HepG2 (cell line): ENCODE data around the gene IGFALS. TPM values are rescaled to one million over a fixed set of nuclear protein-coding genes. Genes with fewer than 3 reads are reported as not detected.

Experiments
- CSRNP2 ChIP-seq: sonication (generic); formaldehyde crosslinking; conservative IDR thresholded peaks from 2 replicates; pipeline ENCODE4 v1.8.0; 2022; ENCODE audit warnings: low read depth, missing genetic modification reagents
- DBP ChIP-seq: sonication (generic); formaldehyde crosslinking; IDR thresholded peaks from 2 replicates; pipeline ENCODE4 v1.4.0; 2020; ENCODE audit warnings: missing genetic modification reagents; ENCODE audit errors: not compliant biosample characterization
- ETV5 ChIP-seq: IDR thresholded peaks from 2 replicates; pipeline ENCODE4 v1.6.1; 2018; ENCODE audit warnings: missing biosample characterization, missing genetic modification reagents, inconsistent platforms, borderline replicate concordance
- GATAD1 ChIP-seq: IDR thresholded peaks from 2 replicates; pipeline ENCODE4 v1.6.1; 2016; ENCODE audit warnings: missing genetic modification reagents, missing compliant biosample characterization
- KLF6 ChIP-seq: IDR thresholded peaks from 2 replicates; pipeline ENCODE4 v1.8.0; 2016; ENCODE audit warnings: missing biosample characterization, missing genetic modification reagents
- MIER2 ChIP-seq: IDR thresholded peaks from 2 replicates; pipeline ENCODE4 v1.6.1; 2016; ENCODE audit warnings: missing biosample characterization, missing genetic modification reagents
- MTA1 ChIP-seq: sonication (generic); formaldehyde crosslinking; IDR thresholded peaks from 2 replicates; pipeline ENCODE4 v1.4.0; 2020; ENCODE audit warnings: missing genetic modification reagents, mild to moderate bottlenecking, borderline replicate concordance
- NFE2L2 ChIP-seq: fragments of 150-350 bp; IDR thresholded peaks from 2 replicates; pipeline ENCODE4 v1.6.1; 2014; ENCODE audit warnings: low read length
- RAD21 ChIP-seq: fragments of 450-650 bp; formaldehyde crosslinking; IDR thresholded peaks from 2 replicates; pipeline ENCODE4 v1.5.0; 2020; ENCODE audit warnings: mild to moderate bottlenecking
- SMC3 ChIP-seq: IDR thresholded peaks from 2 replicates; pipeline ENCODE4 v1.6.1; 2011; ENCODE audit warnings: low read length, improper control_type of control experiment
- SYNCRIP ChIP-seq: fragments of 200-400 bp; formaldehyde crosslinking; IDR thresholded peaks from 2 replicates; pipeline ENCODE4 v1.6.1; 2018; ENCODE audit warnings: mild to moderate bottlenecking, low read depth, low read length; ENCODE audit not compliant: insufficient read depth
- ZBTB7A ChIP-seq: sonication (generic); formaldehyde crosslinking; IDR thresholded peaks from 2 replicates; pipeline ENCODE4 v1.8.0; 2022; ENCODE audit warnings: mild to moderate bottlenecking, missing genetic modification reagents
- ZFP36 ChIP-seq: fragments of 150-350 bp; IDR thresholded peaks from 2 replicates; pipeline ENCODE4 v1.6.1; 2018; ENCODE audit warnings: borderline replicate concordance, low read length, low read depth; ENCODE audit not compliant: partially characterized antibody
- ZFP37 ChIP-seq: sonication (generic); formaldehyde crosslinking; IDR thresholded peaks from 2 replicates; pipeline ENCODE4 v1.4.0; 2020; ENCODE audit warnings: missing genetic modification reagents, borderline replicate concordance
- ZNF407 ChIP-seq: sonication (generic); formaldehyde crosslinking; IDR thresholded peaks from one replicate; pipeline ENCODE4 v1.5.1; 2020; ENCODE audit warnings: mild to moderate bottlenecking, missing genetic modification reagents; ENCODE audit errors: not compliant biosample characterization
- ZNF501 ChIP-seq: sonication (generic); formaldehyde crosslinking; IDR thresholded peaks from 2 replicates; pipeline ENCODE4 v1.5.1; 2020; ENCODE audit warnings: mild to moderate bottlenecking, moderate library complexity, missing genetic modification reagents
- ZNF839 ChIP-seq: sonication (generic); formaldehyde crosslinking; IDR thresholded peaks from 2 replicates; pipeline ENCODE4 v1.4.0; 2020; ENCODE audit warnings: missing genetic modification reagents, mild to moderate bottlenecking, borderline replicate concordance
- ZNF879 ChIP-seq: sonication (generic); formaldehyde crosslinking; IDR thresholded peaks from 2 replicates; pipeline ENCODE4 v1.8.1; 2023; ENCODE audit warnings: missing genetic modification reagents
- ZSCAN12 ChIP-seq: sonication (generic); formaldehyde crosslinking; IDR thresholded peaks from 2 replicates; pipeline ENCODE4 v1.9.0; 2021; ENCODE audit warnings: mild to moderate bottlenecking, missing genetic modification reagents
- polyA plus RNA-seq, 8 experiments: library from polyadenylated mRNA; depleted of rRNA in 3 of 8; stranded (reverse) in 7 of 8; unstranded in 1 of 8; fragments of >200 nt; fragmentation: Illumina TruSeq in 4 of 8; extraction: Trizol in 4 of 8; gene quantifications; 2 replicates each; pipeline versions ENCODE4 v1.2.1 to v1.2.3, GENCODE V29; 2011 to 2016; ENCODE audit warnings: low read depth in 4 of 8, missing spikeins in 1 of 8, mixed read lengths in 1 of 8; ENCODE audit not compliant: insufficient read depth in 1 of 8
- total RNA-seq, 5 experiments: library from RNA; depleted of rRNA; stranded (reverse); fragments of >200 nt; fragmentation: Illumina TruSeq; extraction: Trizol; gene quantifications; 2 replicates each; pipeline ENCODE4 v1.2.3, GENCODE V29; 2016; ENCODE audit warnings: low read depth in 1 of 5

IGFALS gene
- total and polyA plus RNA-seq, 2 of the 13 experiments (the other 11 are each of a cell fraction or from before 2014, with no cell fraction given), result 0.34 to 2.4 TPM

GRCh38 chr16:1828645-1829410 is 35.3 kb upstream of the IGFALS start (continued):
- TF ChIP-seq MIER2 (CRISPR knock-in tag) (no peak), CSRNP2 (CRISPR knock-in tag) (no peak), SYNCRIP (no peak), ZNF407 (CRISPR knock-in tag) (no peak), ZBTB7A (no peak), DBP (CRISPR knock-in tag) (no peak), ZSCAN12 (CRISPR knock-in tag) (no peak), GATAD1 (CRISPR knock-in tag) (peak; percentile 67), NFE2L2 (no peak), ZFP37 (CRISPR knock-in tag) (no peak), SMC3 (no peak), ZNF879 (CRISPR knock-in tag) (no peak), MTA1 (CRISPR knock-in tag) (no peak), KLF6 (CRISPR knock-in tag) (no peak), ZNF501 (CRISPR knock-in tag) (0 out of 2 replicates have a peak, but pooled peaks have one; percentile 18), ZNF839 (no peak), RAD21 (CRISPR knock-in tag) (no peak; the same call in 1 of the 2 replicates), ZFP36 (no peak), ETV5 (CRISPR knock-in tag) (peak; percentile 80; the same call in 1 of the 2 replicates)
